Prostate gland (tissue), 2 donors: ENCODE measurements around the gene DCST1. TPM values are rescaled to one million over a fixed set of nuclear protein-coding genes. Genes with fewer than 3 reads are reported as not detected.

Experiments
- DNase-seq: peaks from one replicate; pipeline ENCODE4 v3.0.0-alpha.2; 2019; ENCODE audit warnings: low spot score
- H3K27ac ChIP-seq, 2 donors: fragments of 200-600 bp; sonication (generic); 2 replicates each; pipeline ENCODE4 v1.5.1; 2017 to 2019
- H3K27me3 ChIP-seq: fragments of 200-600 bp; sonication (generic); replicated peaks from 2 replicates; pipeline ENCODE4 v1.5.1; 2019; ENCODE audit not compliant: insufficient read depth
- H3K36me3 ChIP-seq, 2 donors: fragments of 200-600 bp; sonication (generic); 1 replicate in 1 of 2; 2 replicates in 1 of 2; pipeline versions ENCODE4 v1.5.1 to v1.8.1; 2017 to 2019
- H3K4me1 ChIP-seq: fragments of 200-600 bp; sonication (generic); replicated peaks from 2 replicates; pipeline ENCODE4 v1.5.1; 2019
- H3K4me3 ChIP-seq, 2 donors: fragments of 200-600 bp; sonication (generic); 2 replicates each; pipeline ENCODE4 v1.5.1; 2017 to 2019
- H3K9me3 ChIP-seq: fragments of 200-600 bp; sonication (generic); 2 replicates; pipeline ENCODE4 v1.5.1; 2017
- CTCF ChIP-seq, 4 experiments: fragments of 200-600 bp in 2 of 4; fragments of 450-650 bp in 2 of 4; sonication (generic) in 2 of 4; IDR thresholded peaks; 1 replicate in 3 of 4; 2 replicates in 1 of 4; pipeline ENCODE4 v1.5.1; 2016 to 2019; ENCODE audit warnings: antibody characterized with exemption in 4 of 4, mild to moderate bottlenecking in 2 of 4, moderate library complexity in 2 of 4
- POLR2A ChIP-seq: fragments of 450-650 bp; IDR thresholded peaks from one replicate; pipeline ENCODE4 v1.6.1; 2016; ENCODE audit warnings: antibody characterized with exemption, mild to moderate bottlenecking
- POLR2AphosphoS5 ChIP-seq: sonication (generic); formaldehyde crosslinking; IDR thresholded peaks from one replicate; pipeline ENCODE4 v1.6.1; 2017; ENCODE audit warnings: antibody characterized with exemption
- WGBS: methylation state at CpG from one replicate; pipeline ENCODE4 v1.1.5; 2018; 5-methylcytosine and 5-hydroxymethylcytosine counted together
- intact Hi-C: fragments of 100-400 bp; cut with DNase I; formaldehyde crosslinking; loops from one replicate; pipeline ENCODE4 v1.14.2; 2022
- total RNA-seq, 2 donors: library from RNA; depleted of rRNA; stranded (reverse); fragments of >200 nt; gene quantifications; one replicate each; pipeline ENCODE4 v1.1.0, GENCODE V29; 2016

DCST1 gene
- total RNA-seq, 2 donors from 2014 or later: 0.51 TPM; not detected in 1

- intact Hi-C loops: loop anchor here (10.0 kb wide), 1 partner anchor 510 kb away; the partner anchor contains the start of gene UBE2Q1
- WGBS: 57% methylated on average over 5 of the region's 5 CpGs
- Histone ChIP-seq H3K4me1 (peaks cover 14% of the 10 kb centered on the region), H3K9me3 (no peaks in the 10 kb centered on the region), H3K36me3 (no peaks in the 10 kb centered on the region), H3K4me3 (peak overlapping the region in 1 of 2 donors; percentile 69), H3K27ac (no peak overlapping the region), H3K27me3 (no peaks in the 10 kb centered on the region)
- no peak for TF ChIP-seq POLR2AphosphoS5
- TF ChIP-seq POLR2A: no peak
- TF ChIP-seq CTCF (IDR thresholded peaks at IDR 0.05): no peak
- DNase-seq: no peak
These were observed 31.3 kb downstream of the DCST1 start for GRCh38 chr1:155064832-155065429.

GRCh38 chr1:155066777-155067176 is 33.2 kb downstream of the DCST1 start:
- WGBS: 74% methylated on average over 8 of the region's 8 CpGs
- intact Hi-C loops: loop anchor here (10.0 kb wide), 1 partner anchor 512 kb away; the partner anchor contains the start of gene UBE2Q1
- no peak for DNase-seq

GRCh38 chr1:155068599-155068998 is 35.0 kb downstream of the DCST1 start:
- intact Hi-C loops: loop anchor here (10.0 kb wide), 1 partner anchor 514 kb away; the partner anchor contains the start of gene UBE2Q1
- no peak for TF ChIP-seq CTCF (IDR thresholded peaks at IDR 0.05)
- TF ChIP-seq POLR2AphosphoS5: no peak
- no peak for TF ChIP-seq POLR2A
- H3K4me1 ChIP-seq: peaks cover 10% of the 10 kb centered on the region
- DNase-seq: no peak
- H3K36me3 ChIP-seq: no peaks in the 10 kb centered on the region
- H3K4me3 ChIP-seq: no peak overlapping the region
- 84% methylated on average over 3 of the region's 3 CpGs for WGBS
- H3K27ac ChIP-seq: no peak overlapping the region
- H3K9me3 ChIP-seq: no peaks in the 10 kb centered on the region
- H3K27me3 ChIP-seq: no peaks in the 10 kb centered on the region

More at GRCh38 chr1:155066777-155067176, 33.2 kb downstream of the DCST1 start:
- Histone ChIP-seq H3K4me1 (peaks cover 20% of the 10 kb centered on the region), H3K4me3 (no peak overlapping the region), H3K27ac (no peak overlapping the region), H3K36me3 (no peaks in the 10 kb centered on the region), H3K27me3 (no peaks in the 10 kb centered on the region), H3K9me3 (no peaks in the 10 kb centered on the region)
- no peak for TF ChIP-seq POLR2AphosphoS5
- TF ChIP-seq CTCF (IDR thresholded peaks at IDR 0.05): no peak
- TF ChIP-seq POLR2A: no peak

GRCh38 chr1:155069551-155070157 is 36.0 kb downstream of the DCST1 start:
- Histone ChIP-seq H3K27ac (no peak overlapping the region), H3K4me3 (no peak overlapping the region), H3K27me3 (no peaks in the 10 kb centered on the region), H3K9me3 (no peaks in the 10 kb centered on the region), H3K4me1 (peaks cover 10% of the 10 kb centered on the region), H3K36me3 (no peaks in the 10 kb centered on the region)
- 37% methylated on average over 7 of the region's 7 CpGs for WGBS
- intact Hi-C loops: loop anchor here (10.0 kb wide), 1 partner anchor 515 kb away; the partner anchor contains the start of gene UBE2Q1
- DNase-seq: no peak
- TF ChIP-seq POLR2AphosphoS5 (no peak), POLR2A (no peak), CTCF (IDR thresholded peaks at IDR 0.05) (no peak)

GRCh38 chr1:155070158-155070621 is 36.6 kb downstream of the DCST1 start:
- no peaks in the 10 kb centered on the region for H3K9me3 ChIP-seq
- intact Hi-C loops: no loop called here
- no peaks in the 10 kb centered on the region for H3K27me3 ChIP-seq
- no peak overlapping the region for H3K4me3 ChIP-seq
- WGBS: 31% methylated on average over 26 of the region's 28 CpGs
- H3K27ac ChIP-seq: no peak overlapping the region
- H3K4me1 ChIP-seq: peaks cover 10% of the 10 kb centered on the region
- no peak for DNase-seq
- no peak for TF ChIP-seq CTCF (IDR thresholded peaks at IDR 0.05)
- TF ChIP-seq POLR2AphosphoS5: no peak
- TF ChIP-seq POLR2A: no peak
- no peaks in the 10 kb centered on the region for H3K36me3 ChIP-seq
